Endothelial cell of umbilical vein (primary cell): ENCODE results near the gene ZNF407.

Experiments
- MAX ChIP-seq: IDR thresholded peaks from 2 replicates; pipeline ENCODE4 v1.6.1; 2011; ENCODE audit not compliant: insufficient read depth, insufficient read length
- POLR2A ChIP-seq: IDR thresholded peaks from 2 replicates; pipeline ENCODE4 v1.6.1; 2012; ENCODE audit warnings: low read depth, mild to moderate bottlenecking, control low read depth, low read length

- TF ChIP-seq POLR2A (no peak), MAX (no peak)
Observed at GRCh38 chr18:74661008-74661407, 63.3 kb downstream of the ZNF407 start.
